ENCODE data around the gene AIG1.

Gene AIG1

GRCh38 chr6:143169440-143169839, 108.8 kb downstream of the AIG1 start:
- DNase-seq (ENCODE audit: low read depth): no peak
- H3K4me3 ChIP-seq (ENCODE audit: control insufficient read depth, low read depth, low read length): no peak overlapping the region
- TF ChIP-seq, protein P1, sequence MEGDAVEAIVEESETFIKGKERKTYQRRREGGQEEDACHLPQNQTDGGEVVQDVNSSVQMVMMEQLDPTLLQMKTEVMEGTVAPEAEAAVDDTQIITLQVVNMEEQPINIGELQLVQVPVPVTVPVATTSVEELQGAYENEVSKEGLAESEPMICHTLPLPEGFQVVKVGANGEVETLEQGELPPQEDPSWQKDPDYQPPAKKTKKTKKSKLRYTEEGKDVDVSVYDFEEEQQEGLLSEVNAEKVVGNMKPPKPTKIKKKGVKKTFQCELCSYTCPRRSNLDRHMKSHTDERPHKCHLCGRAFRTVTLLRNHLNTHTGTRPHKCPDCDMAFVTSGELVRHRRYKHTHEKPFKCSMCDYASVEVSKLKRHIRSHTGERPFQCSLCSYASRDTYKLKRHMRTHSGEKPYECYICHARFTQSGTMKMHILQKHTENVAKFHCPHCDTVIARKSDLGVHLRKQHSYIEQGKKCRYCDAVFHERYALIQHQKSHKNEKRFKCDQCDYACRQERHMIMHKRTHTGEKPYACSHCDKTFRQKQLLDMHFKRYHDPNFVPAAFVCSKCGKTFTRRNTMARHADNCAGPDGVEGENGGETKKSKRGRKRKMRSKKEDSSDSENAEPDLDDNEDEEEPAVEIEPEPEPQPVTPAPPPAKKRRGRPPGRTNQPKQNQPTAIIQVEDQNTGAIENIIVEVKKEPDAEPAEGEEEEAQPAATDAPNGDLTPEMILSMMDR (IDR thresholded peaks at IDR 0.05; ENCODE audit: control insufficient read depth, insufficient read depth, low read depth, low read length, missing control alignments): no peak

GRCh38 chr6:143174516-143174915, 113.8 kb downstream of the AIG1 start:
- DNase-seq (ENCODE audit: low read depth): no peak
- TF ChIP-seq, protein P1 (IDR thresholded peaks at IDR 0.05; ENCODE audit: control insufficient read depth, insufficient read depth, low read depth, low read length, missing control alignments): no peak

DNA sequence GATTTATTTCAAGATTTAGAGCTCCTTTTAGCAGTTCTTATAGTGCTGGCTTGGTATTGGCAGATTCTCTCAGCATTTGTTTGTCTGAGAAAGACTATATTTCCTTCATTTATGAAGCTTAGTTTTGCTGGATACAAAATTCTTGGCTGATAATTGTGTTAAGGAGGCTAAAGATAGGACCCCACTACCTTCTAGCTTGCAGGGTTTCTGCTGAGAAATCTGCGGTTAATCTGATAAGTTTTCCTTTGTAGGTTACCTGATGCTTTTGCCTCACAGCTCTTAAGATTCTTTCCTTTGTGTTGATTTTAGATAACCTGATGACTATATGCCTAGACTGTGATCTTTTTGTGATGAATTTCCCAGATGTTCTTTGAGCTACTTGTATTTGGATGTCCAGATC, 114.3 kb downstream of the AIG1 start:
- DNase-seq (ENCODE audit: low read depth): no peak
- TF ChIP-seq, protein P1 (IDR thresholded peaks at IDR 0.05; ENCODE audit: control insufficient read depth, insufficient read depth, low read depth, low read length, missing control alignments): no peak
- H3K4me3 ChIP-seq (ENCODE audit: control insufficient read depth, low read depth, low read length): no peak overlapping the region

More at GRCh38 chr6:143174516-143174915, 113.8 kb downstream of the AIG1 start:
- H3K4me3 ChIP-seq (ENCODE audit: control insufficient read depth, low read depth, low read length): no peak overlapping the region

DNA sequence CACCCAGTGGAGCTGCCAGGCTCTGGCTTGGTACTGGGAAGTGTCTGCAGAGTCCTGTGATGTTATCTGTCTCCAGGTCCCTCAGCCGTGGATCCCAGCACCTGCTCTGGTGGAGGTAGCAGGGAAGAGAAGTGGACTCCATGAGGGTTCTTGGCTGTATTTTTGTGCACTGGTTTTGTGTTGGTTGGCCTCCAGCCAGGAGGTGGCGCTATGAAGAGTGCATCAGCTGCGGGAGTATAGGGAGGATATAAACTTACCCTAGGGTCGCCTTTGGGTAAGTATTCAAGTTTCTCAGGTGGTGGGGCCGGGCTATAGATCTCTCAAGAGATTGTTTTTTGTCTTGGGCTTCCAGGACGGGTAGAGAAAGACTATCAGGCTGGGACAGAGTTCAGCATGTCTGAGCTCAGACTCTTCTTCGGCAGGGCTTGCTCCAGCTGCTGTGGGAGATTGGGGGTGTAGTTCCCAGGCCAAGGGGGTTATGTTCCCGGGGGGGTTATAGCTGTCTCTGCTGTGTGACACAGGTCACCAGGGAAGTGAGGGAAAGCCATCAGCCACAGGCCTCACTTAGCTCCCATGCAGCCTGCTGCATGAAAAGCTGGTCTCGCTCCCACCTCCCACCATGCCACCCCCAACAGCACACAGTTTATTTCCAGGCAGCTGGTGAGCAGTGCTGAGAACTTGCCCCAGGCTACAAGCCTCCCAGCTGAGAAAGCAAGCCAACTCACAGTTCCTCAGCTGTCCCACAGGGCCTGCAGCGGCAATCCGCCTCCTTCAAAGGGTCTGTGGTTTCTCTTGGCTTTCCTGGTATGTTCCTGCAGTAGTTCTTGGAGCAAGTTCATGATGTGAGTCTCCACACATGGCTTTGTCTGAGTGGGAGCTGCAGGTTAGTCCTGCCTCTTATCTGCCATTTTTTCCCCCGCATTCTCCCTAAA, 115.7 kb downstream of the AIG1 start:
- TF ChIP-seq, protein P1 (IDR thresholded peaks at IDR 0.05; ENCODE audit: control insufficient read depth, insufficient read depth, low read depth, low read length, missing control alignments): peak; percentile 13
- peak; percentile 89 for DNase-seq (ENCODE audit: low read depth)
- H3K4me3 ChIP-seq (ENCODE audit: control insufficient read depth, low read depth, low read length): no peak overlapping the region

GRCh38 chr6:143177706-143178105, 117.0 kb downstream of the AIG1 start:
- DNase-seq (ENCODE audit: low read depth): no peak
- no peak overlapping the region for H3K4me3 ChIP-seq (ENCODE audit: control insufficient read depth, low read depth, low read length)
- TF ChIP-seq, protein P1 (IDR thresholded peaks at IDR 0.05; ENCODE audit: control insufficient read depth, insufficient read depth, low read depth, low read length, missing control alignments): no peak

DNA sequence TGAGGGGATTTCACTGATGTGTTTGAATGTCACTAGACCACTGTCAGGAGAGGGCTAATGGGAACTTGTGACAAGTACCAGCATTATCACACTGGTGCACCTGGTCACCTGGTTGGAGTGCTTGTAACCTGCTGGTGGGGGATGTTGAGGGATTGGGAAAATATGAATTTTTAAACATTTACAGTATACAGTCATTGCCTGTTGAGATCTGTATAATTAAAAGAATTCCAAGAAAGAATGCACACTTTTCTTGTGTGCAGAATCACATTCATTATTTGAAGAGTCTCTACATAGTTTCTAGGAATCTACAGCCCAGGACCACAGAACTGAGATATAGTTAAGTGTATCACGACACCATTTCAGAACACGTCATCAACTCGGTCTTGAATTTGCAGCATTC, 118.4 kb downstream of the AIG1 start:
- DNase-seq (ENCODE audit: low read depth): no peak
- H3K4me3 ChIP-seq (ENCODE audit: control insufficient read depth, low read depth, low read length): no peak overlapping the region
- TF ChIP-seq, protein P1 (IDR thresholded peaks at IDR 0.05; ENCODE audit: control insufficient read depth, insufficient read depth, low read depth, low read length, missing control alignments): no peak
